HG03066 (cell line): Measurements from ENCODE around the gene AGPAT3.
"Not testable (repeated sequence)": the region's sequence is repeated elsewhere in the genome, so short reads cannot be mapped to it uniquely, and the experiment has no call there.

ENCODE experiments used
- ATAC-seq: cut with Tn5 transposase; IDR thresholded peaks from one replicate; pipeline ENCODE4 v1.9.1; 2021; ENCODE audit warnings: low read depth; ENCODE audit not compliant: unreplicated experiment

Gene AGPAT3

DNA sequence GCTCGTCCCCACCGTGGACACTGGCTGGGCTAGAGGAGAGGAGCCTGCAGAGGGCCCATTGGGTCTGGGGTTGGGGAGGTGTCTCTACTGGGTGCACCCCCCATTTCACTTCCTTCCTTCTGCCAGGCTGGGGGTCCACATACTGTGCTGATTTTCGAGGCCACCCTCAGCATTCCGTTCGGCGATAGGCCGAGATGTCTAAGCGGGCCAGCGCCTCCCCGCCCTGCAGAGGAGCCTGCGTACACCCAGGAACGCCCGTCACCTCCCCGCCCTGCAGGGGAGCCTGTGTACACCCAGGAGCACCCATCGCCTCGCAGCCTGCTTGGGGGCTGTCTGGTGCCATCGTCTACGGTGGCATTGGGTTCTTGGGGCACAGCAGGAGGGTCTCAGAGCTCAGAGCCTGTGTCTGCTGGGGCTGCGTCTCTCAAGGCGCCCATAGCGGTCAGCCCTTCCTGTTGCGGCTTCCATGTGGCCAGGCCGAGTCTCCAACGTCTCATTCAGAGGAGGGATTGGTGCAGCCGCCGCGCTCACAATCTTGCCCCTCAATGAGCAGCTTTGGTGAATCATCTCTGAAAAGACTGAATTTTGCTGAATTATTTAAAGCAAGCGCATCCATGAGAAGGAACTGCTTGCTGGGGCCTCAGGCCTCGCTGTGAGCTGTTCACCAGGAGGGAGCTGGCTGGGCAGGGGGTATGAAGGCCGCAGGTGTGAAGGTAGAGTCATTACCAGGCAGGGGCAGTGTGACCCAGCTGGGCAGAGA lies 30.7 kb upstream of the AGPAT3 start:
- ATAC-seq: no peak

- no peak for ATAC-seq
These were observed 30.0 kb upstream of the AGPAT3 start for GRCh38 chr21:43835050-43835449.

GRCh38 chr21:43835861-43836260 lies 29.2 kb upstream of the AGPAT3 start:
- ATAC-seq: no peak

GRCh38 chr21:43836616-43837015 lies 28.4 kb upstream of the AGPAT3 start:
- no peak for ATAC-seq

DNA sequence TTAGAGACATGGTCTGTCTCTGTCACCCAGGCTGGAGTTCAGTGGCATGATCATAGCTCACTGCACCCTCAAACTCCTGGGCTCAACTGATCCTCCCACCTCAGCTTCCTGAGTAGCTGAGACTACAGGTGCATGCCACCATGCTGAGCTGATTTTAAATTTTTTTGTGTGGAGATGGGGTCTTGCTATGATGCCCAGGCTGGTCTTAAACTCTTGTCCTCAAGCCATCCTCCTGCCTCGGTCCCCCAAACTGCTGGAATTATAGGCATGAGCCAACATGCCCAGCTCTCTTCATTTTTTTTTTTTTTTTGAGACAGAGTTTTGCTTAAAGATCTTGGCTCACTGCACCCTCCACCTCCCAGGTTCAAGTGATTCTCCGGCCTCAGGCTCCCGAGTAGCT lies 24.8 kb upstream of the AGPAT3 start:
- ATAC-seq: no peak

GRCh38 chr21:43842742-43843141 lies 22.3 kb upstream of the AGPAT3 start:
- no peak for ATAC-seq

- ATAC-seq: not testable (repeated sequence)
These were observed 20.1 kb upstream of the AGPAT3 start for GRCh38 chr21:43844906-43845305.

DNA sequence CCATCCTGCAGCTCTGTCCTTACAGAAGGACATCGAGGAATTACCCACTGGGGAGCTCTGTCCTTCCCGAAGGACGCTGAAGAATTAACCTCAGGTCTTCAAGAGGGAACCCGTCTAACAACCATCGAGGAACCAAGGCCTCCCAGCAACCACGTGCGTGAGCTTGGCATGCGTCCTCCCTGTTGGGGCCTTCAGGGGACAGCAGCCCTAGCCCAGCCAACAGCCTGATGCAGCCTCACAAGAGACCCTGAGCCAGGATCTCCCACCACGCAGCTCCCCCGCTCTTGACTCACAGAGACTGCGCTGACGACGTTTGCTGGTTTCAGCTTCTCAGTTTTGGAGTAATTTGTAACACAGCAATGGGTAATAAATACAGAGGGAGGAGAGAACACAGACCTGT lies 19.6 kb upstream of the AGPAT3 start:
- no peak for ATAC-seq

DNA sequence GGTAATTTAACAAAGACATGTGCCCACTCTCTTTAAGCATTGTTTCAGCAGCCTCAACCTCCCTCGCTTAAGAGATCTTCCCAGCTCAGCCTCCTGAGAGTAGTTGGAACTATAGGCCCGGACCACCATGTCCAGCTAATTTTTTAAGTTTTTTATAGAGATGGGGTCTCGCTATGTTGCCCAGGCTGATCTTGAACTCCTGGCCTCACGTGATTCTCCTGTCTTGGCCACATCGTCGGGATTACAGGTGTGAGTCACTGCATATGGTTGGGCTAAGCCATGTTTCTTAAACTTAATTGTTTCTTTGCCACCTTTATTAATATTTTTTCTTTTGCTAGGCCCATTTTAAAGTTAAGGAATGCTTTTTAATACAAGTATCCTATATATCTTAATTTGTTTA lies 18.6 kb upstream of the AGPAT3 start:
- no peak for ATAC-seq

DNA sequence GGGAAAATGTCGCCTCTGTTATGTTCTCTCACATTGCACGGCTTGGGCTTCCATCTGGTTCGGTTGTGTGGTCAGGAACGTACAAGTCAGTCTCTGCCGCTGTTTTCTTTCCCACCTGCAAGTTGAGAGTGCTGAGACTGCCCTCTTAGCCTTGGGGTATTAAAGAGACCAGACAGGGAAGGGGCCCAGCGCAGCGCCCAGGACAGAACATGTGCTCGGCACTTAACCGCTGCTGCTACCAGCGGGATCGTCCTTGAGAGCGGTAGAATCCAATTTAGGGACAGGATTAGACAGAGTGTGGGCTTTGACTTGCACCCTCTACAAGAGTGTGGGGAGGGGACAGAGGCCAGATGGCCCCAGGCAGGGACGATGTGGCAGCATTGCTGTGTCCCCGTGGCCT lies 17.7 kb upstream of the AGPAT3 start:
- ATAC-seq: no peak

DNA sequence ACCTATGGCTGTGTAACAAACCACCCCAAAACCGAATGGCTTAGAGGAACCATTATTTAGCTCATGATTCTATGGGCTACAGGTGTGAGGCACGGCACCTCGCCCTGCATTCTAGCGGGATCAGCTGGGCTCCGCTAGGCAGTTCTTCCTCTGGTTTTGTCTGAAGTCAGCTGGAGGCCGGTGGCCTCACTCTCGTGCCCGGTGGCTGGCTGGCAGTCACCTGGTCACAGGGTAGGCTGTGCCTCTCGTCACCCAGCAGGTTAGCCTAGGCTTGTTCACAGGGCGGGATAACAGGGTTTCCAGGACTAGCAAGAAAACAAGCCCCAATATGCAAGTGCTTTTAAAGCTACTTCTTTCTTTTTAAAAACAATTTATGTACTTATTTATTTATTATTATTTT lies 16.3 kb upstream of the AGPAT3 start:
- no peak for ATAC-seq

- ATAC-seq: no peak
These were observed 15.3 kb upstream of the AGPAT3 start for GRCh38 chr21:43849532-43850299.

DNA sequence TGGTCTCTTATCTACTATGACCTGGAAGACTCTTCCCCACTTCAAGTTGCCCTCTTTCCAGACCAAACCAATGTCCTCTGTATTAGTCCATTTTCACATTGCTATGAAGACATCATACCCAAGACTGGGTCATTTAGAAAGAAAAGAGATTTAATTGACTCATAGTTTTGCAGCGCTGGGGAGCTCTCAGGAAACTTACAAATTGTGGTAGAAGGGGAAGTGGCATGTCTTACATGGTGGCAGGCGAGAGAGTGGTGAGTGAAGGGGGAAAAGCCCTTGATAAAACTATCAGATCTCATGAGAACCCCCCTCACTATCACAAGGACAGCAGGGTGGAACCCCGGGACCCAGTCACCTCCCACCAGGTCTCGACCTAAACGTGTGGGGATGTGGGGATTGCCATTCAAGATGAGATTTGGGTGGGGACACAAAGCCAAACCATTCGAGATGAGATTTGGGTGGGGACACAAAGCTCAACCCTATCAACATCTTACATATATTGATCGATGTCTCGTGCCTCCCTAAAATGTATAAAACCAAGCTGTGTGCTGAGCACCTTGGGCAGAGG lies 14.2 kb upstream of the AGPAT3 start:
- no peak for ATAC-seq

GRCh38 chr21:43851593-43851992 lies 13.4 kb upstream of the AGPAT3 start:
- no peak for ATAC-seq

DNA sequence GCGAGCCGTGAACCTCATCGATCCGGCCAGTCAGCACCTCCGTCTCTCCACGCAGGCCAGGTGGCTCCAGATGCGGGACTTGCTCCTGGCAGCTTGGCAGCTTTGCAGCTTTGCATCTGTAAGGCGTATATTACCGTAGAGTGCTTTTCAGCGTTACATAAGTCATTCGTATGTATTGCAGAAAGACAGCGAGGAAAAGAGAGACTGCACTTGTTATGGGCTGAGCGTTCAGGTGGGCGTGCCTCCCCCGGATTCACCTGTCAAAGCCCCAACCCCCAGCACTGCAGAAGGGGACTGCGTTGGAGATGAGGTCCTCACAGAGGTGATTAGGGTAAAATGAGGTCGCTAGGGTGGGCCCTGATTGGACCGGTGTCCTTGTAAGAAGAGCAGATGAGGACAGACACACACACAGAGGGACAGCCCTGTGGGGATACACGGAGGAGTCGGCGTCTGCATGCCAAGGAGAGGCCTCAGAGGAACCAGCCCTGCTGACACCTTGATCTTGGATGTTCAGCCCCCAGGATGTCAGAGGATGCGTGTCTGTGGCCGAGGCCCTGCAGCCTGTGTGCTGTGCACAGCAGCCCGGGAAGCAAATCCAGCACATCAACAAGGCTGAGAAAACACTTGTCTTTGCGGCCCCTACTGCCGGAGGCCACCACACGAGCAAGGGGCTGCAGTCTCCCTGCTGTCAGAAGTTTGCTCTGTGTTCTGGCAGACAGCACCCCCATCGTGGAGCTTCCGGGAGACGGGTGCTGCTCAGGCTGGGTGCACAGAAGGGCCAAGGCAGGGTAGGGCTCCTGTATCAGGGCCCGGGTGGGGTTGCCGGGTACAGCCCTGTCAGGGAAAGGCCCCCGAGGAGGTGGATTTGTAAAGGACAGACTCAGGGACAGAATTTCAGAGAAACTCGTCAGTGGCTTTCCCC lies 10.9 kb upstream of the AGPAT3 start:
- ATAC-seq: no peak

DNA sequence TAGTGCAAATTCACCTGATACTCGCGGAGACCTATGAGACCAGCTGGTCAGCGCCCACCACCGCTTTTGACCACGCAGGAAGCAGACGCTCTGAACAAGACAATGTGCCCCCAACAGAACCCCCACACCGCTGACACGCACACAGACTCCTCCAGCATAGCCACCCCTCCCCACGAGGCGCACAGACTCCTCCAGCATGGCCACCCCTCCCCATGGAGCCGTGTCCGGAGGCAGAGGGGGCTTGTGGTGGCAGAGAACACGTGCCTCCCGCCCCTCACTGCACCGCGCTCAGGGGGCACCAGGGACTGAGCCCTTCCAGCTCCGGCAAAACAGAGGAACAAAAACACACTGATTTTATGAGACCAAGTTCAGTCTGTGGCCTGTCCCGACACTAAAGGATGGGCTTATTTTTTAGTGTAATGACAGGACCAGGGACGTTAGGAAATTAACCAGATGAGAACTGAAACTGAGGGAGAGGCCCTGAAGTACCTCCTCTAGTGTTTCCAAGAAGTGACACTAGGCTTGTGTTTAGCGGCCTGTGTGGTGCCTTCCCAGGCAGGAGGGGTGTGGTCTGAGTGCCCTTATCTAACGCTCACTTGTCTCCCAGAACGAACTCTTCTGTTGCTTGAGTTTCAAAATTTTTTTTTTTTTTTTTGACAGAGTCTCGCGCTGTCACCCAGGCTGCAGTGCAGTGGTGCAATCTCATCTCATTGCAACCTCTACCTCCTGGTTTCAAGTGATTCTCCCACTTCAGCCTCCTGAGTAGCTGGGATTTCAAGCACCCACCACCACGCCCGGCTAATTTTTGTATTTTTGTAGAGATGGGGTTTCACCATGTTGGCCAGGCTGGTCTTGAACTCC lies 10.0 kb upstream of the AGPAT3 start:
- ATAC-seq: no peak

- no peak for ATAC-seq
These were observed 9.1 kb upstream of the AGPAT3 start for GRCh38 chr21:43855955-43856354.

GRCh38 chr21:43858806-43859648 lies 6.0 kb upstream of the AGPAT3 start:
- ATAC-seq: no peak

GRCh38 chr21:43859747-43860214 lies 5.2 kb upstream of the AGPAT3 start:
- no peak for ATAC-seq
